BLaER1 (cell line): ENCODE results near the gene RAPGEF1.

Experiments used
- H3K27ac ChIP-seq: shearing (Covaris generic); formaldehyde crosslinking; 2 replicates; pipeline ENCODE4 v1.8.1; 2022
- H3K27me3 ChIP-seq: shearing (Covaris generic); formaldehyde crosslinking; 2 replicates; pipeline ENCODE4 v1.8.1; 2022
- H3K36me3 ChIP-seq: shearing (Covaris generic); formaldehyde crosslinking; 2 replicates; pipeline ENCODE4 v1.8.1; 2022
- H3K4me1 ChIP-seq: shearing (Covaris generic); formaldehyde crosslinking; 2 replicates; pipeline ENCODE4 v1.8.1; 2022
- H3K4me2 ChIP-seq: shearing (Covaris generic); formaldehyde crosslinking; 2 replicates; pipeline ENCODE4 v1.8.1; 2022
- H3K4me3 ChIP-seq: shearing (Covaris generic); formaldehyde crosslinking; 2 replicates; pipeline ENCODE4 v1.8.1; 2022
- H3K9ac ChIP-seq: shearing (Covaris generic); formaldehyde crosslinking; 2 replicates; pipeline ENCODE4 v1.8.1; 2022
- H3K9me3 ChIP-seq: shearing (Covaris generic); formaldehyde crosslinking; 2 replicates; pipeline ENCODE4 v1.8.1; 2022
- H4K20me1 ChIP-seq: shearing (Covaris generic); formaldehyde crosslinking; 2 replicates; pipeline ENCODE4 v1.8.1; 2022
- Cebpa-rat ChIP-seq: shearing (Covaris generic); IDR thresholded peaks from 2 replicates; pipeline ENCODE4 v1.8.1; 2022

RAPGEF1 gene

DNA sequence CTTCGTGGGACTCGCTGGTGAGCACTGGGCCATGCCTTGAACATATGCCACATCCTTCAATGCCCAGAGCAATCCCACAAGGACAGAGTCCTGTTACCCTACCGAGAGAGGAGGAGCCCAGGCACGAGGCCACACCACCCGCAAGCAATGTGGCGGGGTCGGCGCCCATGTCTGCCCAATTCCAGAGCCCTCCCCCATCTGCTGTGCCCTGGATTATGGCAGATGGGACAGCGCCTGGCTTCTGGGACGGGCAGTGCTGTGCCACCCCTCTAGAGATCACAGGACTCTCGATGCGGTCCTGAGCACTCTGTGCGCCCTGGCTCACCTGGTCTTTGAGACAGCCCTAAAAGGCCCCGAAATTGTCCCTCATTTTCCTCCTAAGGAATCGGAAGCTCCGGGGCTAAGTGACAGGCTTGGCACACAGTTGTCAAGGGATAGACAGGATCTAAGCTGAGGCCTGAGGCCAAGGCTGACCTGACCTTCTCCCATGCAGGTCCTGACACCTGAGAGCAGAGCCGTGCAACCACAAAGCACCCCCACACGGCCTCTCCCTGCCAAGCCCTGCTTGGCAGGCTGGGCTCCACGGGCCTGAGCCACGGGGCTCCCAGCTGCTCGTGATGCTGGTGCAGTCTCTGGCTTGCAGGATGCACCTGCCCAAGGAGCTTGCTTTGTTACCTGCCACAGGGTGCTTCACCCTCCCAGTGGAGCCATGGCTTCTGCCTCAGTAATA is 145.8 kb downstream of the RAPGEF1 start:
- Histone ChIP-seq H3K9me3 (no peaks in the 10 kb centered on the region), H3K27me3 (no peaks in the 10 kb centered on the region), H4K20me1 (peaks cover 95% of the 10 kb centered on the region), H3K4me3 (no peak overlapping the region), H3K4me1 (peaks cover 78% of the 10 kb centered on the region), H3K9ac (peak overlapping the region; percentile 9), H3K27ac (peak overlapping the region; percentile 44), H3K4me2 (peak overlapping the region; percentile 73), H3K36me3 (peaks cover 68% of the 10 kb centered on the region)
- no peak for TF ChIP-seq Cebpa-rat

DNA sequence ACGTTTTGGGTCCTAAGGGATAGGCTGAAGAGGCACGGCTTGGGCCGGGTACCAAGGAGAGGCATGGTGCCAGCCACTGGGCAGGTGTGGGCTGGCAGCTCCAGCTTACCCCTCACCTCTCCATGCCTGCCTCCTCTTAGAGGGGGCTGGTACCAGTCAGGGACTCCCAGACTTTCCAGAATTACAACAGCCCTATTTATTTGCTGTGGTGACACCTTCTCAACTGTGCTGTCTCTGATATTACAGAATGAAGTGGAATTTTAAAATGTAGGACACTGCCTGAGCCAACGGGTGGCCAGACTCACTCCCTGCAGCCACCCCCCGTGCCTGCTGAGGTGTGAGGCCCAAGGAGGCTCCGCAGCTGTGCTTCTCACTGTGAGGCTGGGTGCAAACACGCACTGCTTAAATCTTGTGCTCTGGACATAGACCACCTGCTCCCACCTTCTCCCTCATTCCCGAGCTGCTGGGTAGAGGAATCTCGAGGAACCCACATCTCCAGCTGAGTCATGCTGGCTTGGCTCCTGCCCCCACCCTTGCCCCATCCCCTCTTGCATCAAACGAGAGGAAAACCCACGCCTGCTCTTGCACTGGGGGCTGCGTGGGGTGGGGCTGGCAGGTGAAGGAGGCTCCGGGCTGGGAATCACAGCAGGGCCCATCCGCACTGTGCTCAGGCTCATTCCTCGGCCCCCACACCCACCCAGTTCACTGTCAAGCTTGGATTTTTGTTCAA is 146.6 kb downstream of the RAPGEF1 start:
- H3K36me3 ChIP-seq, result peaks cover 68% of the 10 kb centered on the region
- H3K4me1 ChIP-seq, result peaks cover 85% of the 10 kb centered on the region
- no peak overlapping the region for H3K4me3 ChIP-seq
- peak overlapping the region; percentile 73 for H3K4me2 ChIP-seq
- no peak for TF ChIP-seq Cebpa-rat
- no peak overlapping the region; the same call in 1 of the 2 replicates for H3K9ac ChIP-seq
- H3K27me3 ChIP-seq, result no peaks in the 10 kb centered on the region
- H3K9me3 ChIP-seq, result no peaks in the 10 kb centered on the region
- H3K27ac ChIP-seq, result no peak overlapping the region; the same call in 1 of the 2 replicates
- peaks cover 100% of the 10 kb centered on the region for H4K20me1 ChIP-seq

DNA sequence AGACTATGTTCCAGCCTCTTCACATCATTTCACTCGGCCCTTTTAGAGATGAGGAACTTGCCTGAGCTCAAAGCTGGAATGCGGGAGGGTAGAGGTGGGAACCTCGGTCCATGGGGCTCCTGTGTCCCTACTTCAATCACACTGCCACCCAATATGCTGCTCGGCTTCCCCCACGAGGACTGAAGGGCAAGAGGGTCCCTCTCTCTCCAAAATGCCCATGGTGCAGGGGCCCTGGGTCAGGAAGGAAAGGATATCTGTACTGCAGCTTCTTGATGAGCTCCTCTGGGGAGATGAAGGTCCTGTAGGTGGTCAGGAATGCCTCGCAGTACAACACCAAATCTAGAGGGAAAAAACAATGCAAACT is 148.0 kb downstream of the RAPGEF1 start:
- no peaks in the 10 kb centered on the region for H3K27me3 ChIP-seq
- TF ChIP-seq Cebpa-rat, result no peak
- peak overlapping the region; percentile 50; the same call in 1 of the 2 replicates for H3K27ac ChIP-seq
- H3K36me3 ChIP-seq, result peaks cover 65% of the 10 kb centered on the region
- H3K9ac ChIP-seq, result peak overlapping the region; percentile 32; the same call in 1 of the 2 replicates
- H4K20me1 ChIP-seq, result peaks cover 97% of the 10 kb centered on the region
- H3K4me2 ChIP-seq, result peak overlapping the region; percentile 73
- peaks cover 97% of the 10 kb centered on the region for H3K4me1 ChIP-seq
- H3K4me3 ChIP-seq, result no peak overlapping the region
- H3K9me3 ChIP-seq, result no peaks in the 10 kb centered on the region

DNA sequence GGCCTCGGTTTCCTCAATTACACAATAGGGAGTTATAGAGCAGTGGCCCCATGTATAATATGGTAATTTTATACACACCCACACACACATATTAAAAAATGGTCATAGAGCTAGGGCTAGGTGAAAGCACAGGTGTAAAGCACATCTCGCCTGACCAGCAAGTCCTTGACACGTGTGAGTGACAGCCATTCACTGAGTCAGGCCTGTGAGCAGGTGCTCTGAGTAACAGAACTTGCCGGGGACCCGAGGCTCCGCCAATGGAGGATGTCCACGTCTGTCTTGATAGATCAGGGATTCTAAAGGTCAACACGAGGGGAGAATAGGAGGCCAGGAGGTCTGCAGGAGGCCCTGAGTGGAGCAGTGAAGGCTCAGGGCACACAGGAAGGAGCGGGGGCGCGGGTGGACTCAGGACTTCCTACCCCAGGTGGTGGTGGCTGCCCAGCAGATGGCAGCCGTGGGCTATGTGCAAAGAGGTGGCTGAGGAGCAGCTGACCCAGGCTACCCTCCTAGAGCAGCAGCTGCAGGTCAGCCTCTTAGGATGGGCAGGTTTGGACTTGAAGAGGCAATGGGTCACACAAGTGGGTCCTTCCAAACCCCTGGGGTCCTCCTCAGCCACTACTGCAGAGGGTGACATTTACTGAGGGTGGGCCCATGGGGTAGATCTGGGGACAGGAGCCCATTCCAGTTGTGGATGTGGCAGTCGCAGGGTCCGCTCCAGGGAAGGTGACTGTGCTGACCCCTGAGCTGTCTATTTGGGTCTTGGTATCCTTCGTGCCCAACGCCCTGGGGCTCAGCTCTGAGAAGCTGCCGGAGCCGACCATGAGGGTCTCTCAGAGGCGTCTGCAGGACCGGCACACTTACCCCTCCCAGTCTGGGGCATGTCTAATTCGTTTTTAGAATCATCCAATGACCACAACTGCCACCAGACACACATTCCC is 148.7 kb downstream of the RAPGEF1 start:
- Histone ChIP-seq H3K27ac (peak overlapping the region; percentile 50; the same call in 1 of the 2 replicates), H3K4me2 (peak overlapping the region; percentile 73)

DNA sequence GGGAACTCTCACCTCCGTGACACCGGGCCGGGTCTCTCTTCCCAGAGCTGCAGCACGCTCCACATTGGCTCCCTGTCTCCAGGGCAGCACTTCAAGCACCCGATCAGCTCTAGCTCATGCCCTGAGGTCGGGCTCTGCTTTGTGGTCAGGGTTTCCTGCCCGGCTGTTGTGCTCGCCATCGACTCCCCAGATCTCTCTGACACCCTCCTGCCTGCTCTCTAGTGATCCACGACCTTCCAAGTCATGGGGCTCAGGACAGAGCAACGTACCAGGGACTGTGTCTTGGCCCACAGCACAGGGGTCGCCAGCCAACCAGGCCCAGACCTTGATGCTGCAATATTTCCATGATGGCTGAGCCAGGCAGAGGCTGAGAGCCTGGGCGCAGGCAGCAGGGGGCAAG is 149.4 kb downstream of the RAPGEF1 start:
- Histone ChIP-seq H3K4me3 (no peak overlapping the region), H3K9ac (peak overlapping the region; percentile 7; the same call in 1 of the 2 replicates)

More for the DNA sequence above, 148.7 kb downstream of the RAPGEF1 start:
- Histone ChIP-seq H3K4me3 (no peak overlapping the region), H3K36me3 (peaks cover 58% of the 10 kb centered on the region), H3K27me3 (no peaks in the 10 kb centered on the region), H3K9me3 (no peaks in the 10 kb centered on the region), H3K9ac (peak overlapping the region; percentile 32; the same call in 1 of the 2 replicates), H4K20me1 (peaks cover 91% of the 10 kb centered on the region), H3K4me1 (peaks cover 91% of the 10 kb centered on the region)
- no peak for TF ChIP-seq Cebpa-rat

DNA sequence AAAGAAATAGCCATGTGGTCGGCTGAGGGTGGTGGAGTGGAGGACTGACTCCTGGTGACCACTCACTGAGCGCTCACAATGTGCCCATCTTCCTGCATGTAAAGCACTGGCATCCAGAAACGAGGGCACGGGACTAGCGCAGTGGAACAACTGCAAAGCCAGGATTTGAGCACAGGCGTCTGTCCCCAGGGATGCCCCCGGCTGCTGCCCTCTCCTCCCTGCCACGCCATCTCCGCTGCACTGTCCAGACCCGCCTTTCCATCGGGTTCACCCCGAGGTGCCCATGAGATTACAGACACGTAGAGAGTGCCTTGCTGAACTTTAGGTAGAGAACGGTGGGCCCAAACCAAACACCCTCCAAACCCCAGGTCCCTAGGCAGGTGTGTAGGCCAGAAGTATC is 149.9 kb downstream of the RAPGEF1 start:
- peaks cover 53% of the 10 kb centered on the region for H3K36me3 ChIP-seq
- TF ChIP-seq Cebpa-rat, result no peak
- no peak overlapping the region for H3K27ac ChIP-seq
- 0 out of 2 replicates have a peak overlapping the region, but pooled peaks have one; percentile 7 for H3K9ac ChIP-seq
- H3K4me2 ChIP-seq, result peak overlapping the region; percentile 73
- no peaks in the 10 kb centered on the region for H3K9me3 ChIP-seq
- peaks cover 91% of the 10 kb centered on the region for H3K4me1 ChIP-seq
- no peaks in the 10 kb centered on the region for H3K27me3 ChIP-seq
- no peak overlapping the region for H3K4me3 ChIP-seq
- H4K20me1 ChIP-seq, result peaks cover 90% of the 10 kb centered on the region

More for the DNA sequence above, 149.4 kb downstream of the RAPGEF1 start:
- Histone ChIP-seq H4K20me1 (peaks cover 90% of the 10 kb centered on the region), H3K4me1 (peaks cover 91% of the 10 kb centered on the region), H3K27ac (peak overlapping the region; percentile 28; the same call in 1 of the 2 replicates), H3K27me3 (no peaks in the 10 kb centered on the region), H3K36me3 (peaks cover 53% of the 10 kb centered on the region), H3K4me2 (peak overlapping the region; percentile 73), H3K9me3 (no peaks in the 10 kb centered on the region)
- no peak for TF ChIP-seq Cebpa-rat

DNA sequence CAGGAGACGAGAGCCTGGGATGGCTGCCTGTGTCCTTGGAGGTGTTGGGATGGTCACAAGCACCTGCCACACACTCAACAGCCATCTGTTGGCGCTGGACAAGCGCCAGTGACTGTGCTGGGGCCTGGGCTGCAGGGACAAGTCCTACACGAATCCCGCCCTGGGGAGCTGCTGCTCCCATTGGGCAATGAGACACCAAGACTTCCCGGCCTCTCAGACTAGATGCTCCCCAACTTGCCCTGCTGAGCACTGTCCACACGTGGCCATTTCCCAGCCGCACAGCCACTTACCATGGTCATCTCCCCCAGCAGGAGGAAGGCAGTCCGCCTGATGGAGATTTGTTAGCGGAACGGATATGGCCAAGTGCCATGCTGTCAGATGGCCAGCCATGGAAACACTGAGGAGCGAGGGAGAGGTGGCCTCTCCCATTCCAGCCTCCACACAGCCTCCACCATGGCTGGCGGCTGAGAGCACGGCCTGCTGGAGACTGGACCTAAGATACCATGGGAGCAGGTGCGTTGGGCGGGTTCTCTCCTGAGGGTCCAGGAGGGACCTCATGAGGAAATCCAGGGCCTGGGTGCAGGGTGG is 150.7 kb downstream of the RAPGEF1 start:
- Histone ChIP-seq H3K9ac (no peak overlapping the region), H3K36me3 (peaks cover 53% of the 10 kb centered on the region), H3K4me1 (peaks cover 91% of the 10 kb centered on the region), H3K4me2 (peak overlapping the region; percentile 73; the same call in 1 of the 2 replicates), H3K27me3 (no peaks in the 10 kb centered on the region), H3K27ac (no peak overlapping the region), H3K4me3 (no peak overlapping the region), H4K20me1 (peaks cover 90% of the 10 kb centered on the region), H3K9me3 (no peaks in the 10 kb centered on the region)
- no peak for TF ChIP-seq Cebpa-rat

DNA sequence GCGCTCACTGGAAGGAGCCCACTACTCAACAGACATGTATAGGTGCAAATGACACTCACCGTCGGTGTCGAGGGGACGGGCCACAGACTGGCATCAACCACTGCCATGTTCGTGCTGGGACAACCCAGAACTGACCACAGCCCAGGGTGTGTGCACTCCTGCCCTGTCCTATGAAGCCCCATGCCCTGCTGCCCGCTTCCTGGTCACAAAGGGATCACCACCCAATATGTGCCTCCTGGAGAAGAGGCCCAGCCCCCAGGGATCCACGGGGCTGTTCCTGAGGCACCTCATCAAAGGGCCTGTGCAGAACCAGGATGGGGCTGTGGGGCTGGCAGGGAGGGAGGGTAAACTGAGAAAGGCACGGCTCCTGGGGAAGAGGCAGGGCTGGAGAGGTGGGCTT is 151.5 kb downstream of the RAPGEF1 start:
- Histone ChIP-seq H3K9ac (no peak overlapping the region), H3K27me3 (no peaks in the 10 kb centered on the region), H3K4me1 (peaks cover 91% of the 10 kb centered on the region), H3K36me3 (peaks cover 56% of the 10 kb centered on the region), H3K4me3 (no peak overlapping the region), H4K20me1 (peaks cover 87% of the 10 kb centered on the region), H3K27ac (0 out of 2 replicates have a peak overlapping the region, but pooled peaks have one; percentile 13), H3K4me2 (no peak overlapping the region), H3K9me3 (no peaks in the 10 kb centered on the region)
- TF ChIP-seq Cebpa-rat, result no peak

DNA sequence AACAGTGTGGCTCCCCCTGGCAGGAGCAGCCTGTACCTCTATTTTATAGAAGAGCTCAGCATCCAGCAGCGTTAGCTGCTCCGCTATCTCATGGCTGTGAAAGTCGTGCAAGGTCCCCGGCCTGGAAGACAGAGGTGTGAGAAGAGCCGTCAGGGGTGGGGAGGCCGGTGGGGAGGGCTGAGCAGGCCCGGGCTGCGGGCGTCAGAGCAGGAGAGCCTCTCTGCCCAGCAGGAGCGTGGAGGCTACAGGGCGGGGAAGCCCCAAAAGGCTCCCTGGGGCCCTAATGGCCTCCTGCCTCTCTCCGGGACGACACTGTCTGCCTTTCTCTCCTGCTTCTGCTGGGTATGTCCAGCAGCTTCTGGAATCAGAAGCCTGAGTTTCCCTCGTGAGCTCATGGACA is 152.0 kb downstream of the RAPGEF1 start:
- peaks cover 61% of the 10 kb centered on the region for H3K36me3 ChIP-seq
- H3K9ac ChIP-seq, result no peak overlapping the region
- no peak overlapping the region for H3K4me2 ChIP-seq

More for the DNA sequence above, 152.0 kb downstream of the RAPGEF1 start:
- H3K4me1 ChIP-seq, result peaks cover 89% of the 10 kb centered on the region
- 0 out of 2 replicates have a peak overlapping the region, but pooled peaks have one; percentile 13 for H3K27ac ChIP-seq
- TF ChIP-seq Cebpa-rat, result no peak
- H3K9me3 ChIP-seq, result no peaks in the 10 kb centered on the region
- no peaks in the 10 kb centered on the region for H3K27me3 ChIP-seq
- H4K20me1 ChIP-seq, result peaks cover 87% of the 10 kb centered on the region
- H3K4me3 ChIP-seq, result no peak overlapping the region
